Heart left ventricle (tissue), 13 donors: ENCODE results near the gene NUDT3.

Source experiments
- CTCF ChIP-seq, 12 donors: fragments of 200-600 bp; sonication (generic) in 4 of 12; IDR thresholded peaks; one replicate each; pipeline versions ENCODE4 v1.5.0 to v1.8.0; 2018 to 2022; ENCODE audit warnings: antibody characterized with exemption in 12 of 12, mild to moderate bottlenecking in 5 of 12
- POLR2A ChIP-seq, 2 donors: fragments of 450-650 bp; IDR thresholded peaks; one replicate each; pipeline ENCODE4 v1.6.1; 2017; ENCODE audit warnings: antibody characterized with exemption in 2 of 2, mild to moderate bottlenecking in 2 of 2, moderate library complexity in 2 of 2
- donor health status: ischemic (EF 13 %, LVEDD 7.1; RV severe dilation, severe dysfunction).
- donor health status: DM: no; HTN: yes; CAD: no.
- donor health status: DM: no; HTN: no; CAD: no.
- donor health status: ischemic (EF 25% LVEDD 6.9; RV normal size, moderate dysfunction).
- donor health status: ischemic (EF 25% LVEDD 5.7; RV mildly dilated, moderate dysfunction).
- donor health status: ischemic (EF 35%, LVEDD 5.7; RV mildly dilated, moderate dysfunction).
- donor health status: nonischemic (EF 11% LVEDD 7.7; RV severe dilation, severe dysfunction).
- donor health status: DM: yes; HTN: yes; CAD: no.
- donor health status: PGD.
- donor health status: ischemic (EF 29% LVEDD 5.4; RV normal size, mild dysfunction).
- donor health status: nonischemic (EF 23%, LVEDD 6.1; RV moderate dilation, normal function).

- TF ChIP-seq CTCF (IDR thresholded peaks at IDR 0.05) (no peak), POLR2A (IDR thresholded peaks at IDR 0.05) (no peak)
Observed at GRCh38 chr6:34280216-34280615, 112.3 kb downstream of the NUDT3 start.
